BLaER1 treated with 17β-estradiol and CSF1 and Interleukin-3, amounts not matched to agents 10 nM and 100 nM (cell line): ENCODE results near the gene GLB1L2.

Experiments used
- H3K27ac ChIP-seq, 11 experiments: shearing (Covaris generic); formaldehyde crosslinking; 2 replicates each; pipeline ENCODE4 v1.8.1; 2022
- H3K27me3 ChIP-seq, 11 experiments: shearing (Covaris generic); formaldehyde crosslinking; 2 replicates each; pipeline ENCODE4 v1.8.1; 2022
- H3K36me3 ChIP-seq, 11 experiments: shearing (Covaris generic); formaldehyde crosslinking; 2 replicates each; pipeline ENCODE4 v1.8.1; 2022
- H3K4me1 ChIP-seq, 10 experiments: shearing (Covaris generic); formaldehyde crosslinking; 2 replicates each; pipeline ENCODE4 v1.8.1; 2022
- H3K4me2 ChIP-seq, 11 experiments: shearing (Covaris generic); formaldehyde crosslinking; 2 replicates each; pipeline ENCODE4 v1.8.1; 2022
- H3K4me3 ChIP-seq, 10 experiments: shearing (Covaris generic); formaldehyde crosslinking; 2 replicates each; pipeline ENCODE4 v1.8.1; 2022
- H3K9ac ChIP-seq, 11 experiments: shearing (Covaris generic); formaldehyde crosslinking; 2 replicates each; pipeline ENCODE4 v1.8.1; 2022
- H3K9me3 ChIP-seq, 11 experiments: shearing (Covaris generic); formaldehyde crosslinking; replicated peaks in 1 of 11; 2 replicates each; pipeline ENCODE4 v1.8.1; 2022
- H4K20me1 ChIP-seq, 11 experiments: shearing (Covaris generic); formaldehyde crosslinking; 2 replicates each; pipeline ENCODE4 v1.8.1; 2022
- Cebpa-rat ChIP-seq, 11 experiments: shearing (Covaris generic); IDR thresholded peaks; 2 replicates each; pipeline ENCODE4 v1.8.1; 2022

The GLB1L2 gene

DNA sequence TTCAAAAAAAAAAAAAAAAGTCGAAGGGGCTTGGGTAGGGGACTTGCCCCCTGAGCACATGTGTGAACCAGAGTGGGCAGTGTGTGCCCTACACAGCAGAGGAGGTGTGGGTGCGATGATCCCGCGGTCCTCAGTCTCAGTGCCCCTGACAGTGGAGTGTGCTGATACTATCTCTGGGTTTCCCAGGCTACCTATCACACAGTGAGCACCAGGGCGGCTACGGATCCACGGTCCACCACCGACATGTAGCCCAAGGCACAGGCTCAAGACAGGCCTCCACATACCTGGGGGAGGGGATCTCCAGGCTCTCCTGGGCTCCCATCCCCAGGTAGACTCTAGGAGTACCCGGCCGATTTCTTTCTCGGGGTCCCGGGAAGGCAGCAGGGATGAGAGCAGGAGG is 71.1 kb downstream of the GLB1L2 start:
- H3K4me2 ChIP-seq = peak overlapping the region in 2 of 11 experiments; percentile 15 to 22; a peak in 3 of 22 replicates
- peaks cover 0 to 10% (median 7%) of the 10 kb centered on the region in 11 experiments; a peak in 11 of 22 replicates for H3K27me3 ChIP-seq
- H3K9ac ChIP-seq = no peak overlapping the region
- no peak overlapping the region for H3K4me3 ChIP-seq
- H3K4me1 ChIP-seq = peaks cover 5 to 43% (median 21%) of the 10 kb centered on the region in 10 experiments; a peak in 18 of 20 replicates
- H4K20me1 ChIP-seq = peaks cover 0 to 56% (median 22%) of the 10 kb centered on the region in 11 experiments; a peak in 15 of 22 replicates
- no peak overlapping the region for H3K27ac ChIP-seq
- H3K36me3 ChIP-seq = no peaks in the 10 kb centered on the region
- H3K9me3 ChIP-seq = peaks cover 3 to 14% (median 10%) of the 10 kb centered on the region in 11 experiments; a peak in 13 of 22 replicates
- no peak for TF ChIP-seq Cebpa-rat (IDR thresholded peaks at IDR 0.05)

- Histone ChIP-seq H3K4me2 (no peak overlapping the region), H3K36me3 (no peaks in the 10 kb centered on the region), H3K9ac (no peak overlapping the region), H3K4me3 (no peak overlapping the region), H3K27me3 (peaks cover 10 to 25% (median 20%) of the 10 kb centered on the region in 11 experiments), H4K20me1 (peaks cover 0 to 51% (median 14%) of the 10 kb centered on the region in 11 experiments; a peak in 18 of 22 replicates), H3K4me1 (peaks cover under 1 to 26% (median 8%) of the 10 kb centered on the region in 10 experiments; a peak in 17 of 20 replicates), H3K9me3 (peaks cover 3 to 14% (median 10%) of the 10 kb centered on the region in 11 experiments; a peak in 13 of 22 replicates), H3K27ac (no peak overlapping the region)
- TF ChIP-seq Cebpa-rat (IDR thresholded peaks at IDR 0.05) = no peak
Measured at GRCh38 chr11:134404575-134405341, 73.0 kb downstream of the GLB1L2 start.

GRCh38 chr11:134405436-134405835 is 73.6 kb downstream of the GLB1L2 start:
- Histone ChIP-seq H3K4me3 (no peak overlapping the region), H3K4me2 (peak overlapping the region in 1 of 11 experiments; percentile 9; a peak in 1 of 22 replicates), H3K27me3 (peaks cover 17 to 32% (median 27%) of the 10 kb centered on the region in 11 experiments), H3K27ac (no peak overlapping the region), H3K4me1 (peaks cover 1 to 26% (median 8%) of the 10 kb centered on the region in 10 experiments; a peak in 17 of 20 replicates), H3K36me3 (no peaks in the 10 kb centered on the region), H3K9me3 (peaks cover 0 to 10% (median 8%) of the 10 kb centered on the region in 11 experiments; a peak in 12 of 22 replicates), H4K20me1 (peaks cover 0 to 55% (median 18%) of the 10 kb centered on the region in 11 experiments; a peak in 17 of 22 replicates), H3K9ac (no peak overlapping the region)
- no peak for TF ChIP-seq Cebpa-rat (IDR thresholded peaks at IDR 0.05)

DNA sequence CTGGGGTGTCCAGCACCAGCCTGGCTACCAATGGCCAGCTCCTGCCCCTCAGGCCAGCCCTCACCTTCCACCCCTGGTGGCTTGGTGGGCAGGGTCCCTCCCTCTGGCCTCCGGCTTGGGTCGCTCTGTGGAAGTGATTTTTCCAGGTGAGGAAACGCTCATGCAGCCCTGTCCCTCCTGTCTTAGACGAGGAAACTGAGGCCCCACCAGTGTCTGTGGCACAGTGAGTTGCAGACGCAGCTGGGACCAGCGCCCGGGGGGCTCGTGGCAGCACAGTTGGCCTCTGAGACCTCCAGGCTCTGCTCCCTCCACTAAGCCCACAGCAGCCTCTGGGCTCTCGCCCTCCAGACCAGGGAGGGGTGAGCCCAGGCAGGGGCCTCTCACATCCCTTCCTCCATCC is 74.1 kb downstream of the GLB1L2 start:
- H3K4me2 ChIP-seq = peak overlapping the region in 4 of 11 experiments; percentile 9 to 43 (median 30); a peak in 5 of 22 replicates
- H3K4me3 ChIP-seq = no peak overlapping the region
- H4K20me1 ChIP-seq = peaks cover 0 to 59% (median 22%) of the 10 kb centered on the region in 11 experiments; a peak in 17 of 22 replicates
- no peak overlapping the region for H3K27ac ChIP-seq
- no peaks in the 10 kb centered on the region for H3K36me3 ChIP-seq
- no peak overlapping the region for H3K9ac ChIP-seq
- no peak for TF ChIP-seq Cebpa-rat (IDR thresholded peaks at IDR 0.05)
- peaks cover 21 to 36% (median 31%) of the 10 kb centered on the region in 11 experiments for H3K27me3 ChIP-seq
- peaks cover 0 to 7% (median 4%) of the 10 kb centered on the region in 11 experiments; a peak in 10 of 22 replicates for H3K9me3 ChIP-seq
- H3K4me1 ChIP-seq = peaks cover 5 to 30% (median 12%) of the 10 kb centered on the region in 10 experiments

DNA sequence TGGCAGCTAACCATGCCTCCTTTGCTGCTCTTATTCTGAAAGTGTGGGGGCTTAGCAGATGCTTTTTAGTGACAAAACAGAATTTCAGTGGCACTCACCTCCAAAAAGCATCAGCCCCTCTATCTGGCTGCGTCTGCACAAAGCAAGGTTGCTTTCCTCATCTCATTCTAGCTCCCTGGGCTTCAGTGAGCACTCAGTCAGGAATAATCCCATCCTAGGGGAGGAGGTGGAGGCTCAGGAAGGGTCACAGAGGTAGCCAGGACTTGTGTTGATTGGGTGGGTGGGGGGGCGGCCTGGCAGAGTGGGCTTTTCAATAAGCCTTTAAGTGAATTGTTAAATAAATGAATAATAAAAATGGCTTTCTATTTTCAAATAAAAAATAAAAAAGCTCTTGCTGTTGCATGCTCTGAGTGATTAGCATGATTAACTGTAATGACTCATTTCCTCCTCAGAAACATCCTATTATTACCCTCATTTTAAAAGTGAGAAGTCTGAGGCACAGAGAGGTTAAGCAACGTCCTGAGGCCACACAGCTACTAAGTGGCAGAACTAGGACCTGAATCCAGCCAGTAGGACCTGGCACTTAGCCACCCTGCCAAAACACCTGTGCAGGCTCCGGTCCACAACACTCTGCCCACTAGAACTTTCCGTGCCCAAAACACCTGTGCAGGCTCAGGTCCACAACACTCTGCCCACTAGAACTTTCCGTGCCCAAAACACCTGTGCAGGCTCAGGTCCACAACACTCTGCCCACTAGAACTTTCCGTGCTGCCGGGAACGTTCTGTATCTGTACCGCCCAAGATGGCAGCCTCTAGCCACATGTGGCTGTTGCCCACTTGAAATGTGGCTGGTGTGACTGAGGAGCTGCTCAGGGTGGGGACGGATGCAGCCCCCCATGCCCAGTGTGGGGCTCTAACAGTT is 74.7 kb downstream of the GLB1L2 start:
- Histone ChIP-seq H4K20me1 (peaks cover 0 to 66% (median 29%) of the 10 kb centered on the region in 11 experiments; a peak in 17 of 22 replicates), H3K9me3 (0 out of 22 replicates have a peak, but pooled peaks cover 0 to under 1% (median 0%) of the 10 kb centered on the region in 11 experiments), H3K9ac (no peak overlapping the region), H3K4me3 (no peak overlapping the region), H3K27me3 (peaks cover 28 to 43% (median 38%) of the 10 kb centered on the region in 11 experiments), H3K4me2 (peak overlapping the region in 5 of 11 experiments; percentile 23 to 45 (median 35); a peak in 6 of 22 replicates), H3K36me3 (no peaks in the 10 kb centered on the region), H3K4me1 (peaks cover 12 to 37% (median 18%) of the 10 kb centered on the region in 10 experiments), H3K27ac (no peak overlapping the region)
- TF ChIP-seq Cebpa-rat (IDR thresholded peaks at IDR 0.05) = no peak

DNA sequence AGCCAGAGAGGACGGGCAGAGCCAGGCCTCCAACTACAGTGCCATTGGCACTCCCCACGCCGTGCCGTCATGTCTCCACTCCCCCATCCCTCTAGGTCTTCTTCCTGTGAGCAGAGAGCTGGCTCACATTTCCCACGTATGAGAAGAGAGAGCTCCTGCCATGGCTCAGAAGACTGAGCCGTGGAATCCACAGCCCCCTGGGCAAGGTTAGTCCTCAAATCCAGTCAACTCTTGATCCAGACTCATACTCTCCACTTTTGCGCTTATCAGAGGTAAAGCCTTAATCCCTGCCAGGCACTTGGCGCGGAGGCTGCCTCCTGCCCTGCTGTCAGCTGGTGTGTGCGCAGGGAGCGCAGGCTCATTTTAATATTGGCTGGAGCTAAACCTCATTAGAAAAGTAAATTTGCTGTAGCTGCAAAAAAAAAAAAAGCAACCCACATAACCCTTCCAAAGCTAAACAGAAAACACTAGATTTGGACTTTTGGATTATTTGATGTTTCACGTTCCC is 75.6 kb downstream of the GLB1L2 start:
- Histone ChIP-seq H4K20me1 (peaks cover 0 to 69% (median 29%) of the 10 kb centered on the region in 11 experiments; a peak in 17 of 22 replicates), H3K4me2 (no peak overlapping the region), H3K9me3 (no peaks in the 10 kb centered on the region), H3K27ac (no peak overlapping the region), H3K4me3 (no peak overlapping the region), H3K9ac (no peak overlapping the region), H3K4me1 (peaks cover 13 to 34% (median 19%) of the 10 kb centered on the region in 10 experiments), H3K36me3 (no peaks in the 10 kb centered on the region), H3K27me3 (peaks cover 30 to 47% (median 40%) of the 10 kb centered on the region in 11 experiments)
- TF ChIP-seq Cebpa-rat (IDR thresholded peaks at IDR 0.05) = no peak

DNA sequence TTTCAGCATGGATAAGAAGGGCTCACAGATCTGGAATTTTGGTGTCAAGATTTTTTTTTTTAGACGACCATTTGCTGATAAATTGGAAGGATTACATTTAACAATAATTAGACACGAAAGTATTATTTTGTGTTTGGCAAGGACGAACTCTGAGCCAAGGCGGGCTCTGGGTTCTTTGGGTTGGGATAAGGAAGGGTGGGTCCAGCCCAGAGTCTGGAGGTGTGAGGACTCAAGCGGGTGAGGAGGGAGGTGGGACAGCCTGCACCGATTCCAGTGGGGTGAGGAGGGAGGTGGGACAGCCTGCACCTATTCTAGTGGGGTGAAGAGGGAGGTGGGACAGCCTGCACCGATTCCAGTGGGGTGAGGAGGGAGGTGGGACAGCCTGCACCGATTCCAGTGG is 76.1 kb downstream of the GLB1L2 start:
- H3K9ac ChIP-seq = no peak overlapping the region
- no peak for TF ChIP-seq Cebpa-rat (IDR thresholded peaks at IDR 0.05)
- H3K27ac ChIP-seq = no peak overlapping the region
- H3K9me3 ChIP-seq = no peaks in the 10 kb centered on the region
- H3K4me1 ChIP-seq = peaks cover 19 to 34% (median 24%) of the 10 kb centered on the region in 10 experiments
- H3K36me3 ChIP-seq = no peaks in the 10 kb centered on the region
- no peak overlapping the region for H3K4me2 ChIP-seq
- no peak overlapping the region for H3K4me3 ChIP-seq
- H4K20me1 ChIP-seq = peaks cover 0 to 75% (median 34%) of the 10 kb centered on the region in 11 experiments; a peak in 18 of 22 replicates
- peaks cover 35 to 52% (median 45%) of the 10 kb centered on the region in 11 experiments for H3K27me3 ChIP-seq
